ENCODE measurements around the gene TMEM179.

The TMEM179 gene

GRCh38 chr14:104598910-104599273 lies 5.7 kb downstream of the TMEM179 start:
- DNase-seq (ENCODE audit: low read depth), result no peak

- DNase-seq (ENCODE audit: low read depth), result no peak
These were observed 6.3 kb downstream of the TMEM179 start for GRCh38 chr14:104598039-104598909.

GRCh38 chr14:104597576-104597975 lies 7.0 kb downstream of the TMEM179 start:
- DNase-seq (ENCODE audit: low read depth), result no peak

- DNase-seq (ENCODE audit: low read depth), result no peak
These were observed 7.6 kb downstream of the TMEM179 start for GRCh38 chr14:104596927-104597351.

GRCh38 chr14:104596451-104596918 lies 8.1 kb downstream of the TMEM179 start:
- no peak for DNase-seq (ENCODE audit: low read depth)

- no peak for DNase-seq (ENCODE audit: low read depth)
These were observed 8.6 kb downstream of the TMEM179 start for GRCh38 chr14:104595911-104596450.

GRCh38 chr14:104595116-104595675 lies 9.4 kb downstream of the TMEM179 start:
- DNase-seq (ENCODE audit: low read depth), result no peak

- DNase-seq (ENCODE audit: low read depth), result no peak
These were observed 10.1 kb downstream of the TMEM179 start for GRCh38 chr14:104594310-104595046.

- DNase-seq (ENCODE audit: low read depth), result no peak
These were observed 10.8 kb downstream of the TMEM179 start for GRCh38 chr14:104593710-104594136.

- no peak for DNase-seq (ENCODE audit: low read depth)
These were observed 11.3 kb downstream of the TMEM179 start for GRCh38 chr14:104593241-104593701.

- no peak for DNase-seq (ENCODE audit: low read depth)
These were observed 11.8 kb downstream of the TMEM179 start for GRCh38 chr14:104592785-104593184.

- no peak for DNase-seq (ENCODE audit: low read depth)
These were observed 12.3 kb downstream of the TMEM179 start for GRCh38 chr14:104592292-104592672.

GRCh38 chr14:104591506-104592291 lies 12.9 kb downstream of the TMEM179 start:
- DNase-seq (ENCODE audit: low read depth), result no peak

GRCh38 chr14:104591031-104591430 lies 13.5 kb downstream of the TMEM179 start:
- DNase-seq (ENCODE audit: low read depth), result no peak

- DNase-seq (ENCODE audit: low read depth), result no peak
These were observed 14.2 kb downstream of the TMEM179 start for GRCh38 chr14:104590240-104590965.

- no peak for DNase-seq (ENCODE audit: low read depth)
These were observed 15.0 kb downstream of the TMEM179 start for GRCh38 chr14:104589338-104590195.

- DNase-seq (ENCODE audit: low read depth), result no peak
These were observed 16.3 kb downstream of the TMEM179 start for GRCh38 chr14:104588066-104588857.

GRCh38 chr14:104587641-104588040 lies 16.9 kb downstream of the TMEM179 start:
- DNase-seq (ENCODE audit: low read depth), result no peak
